Left renal pelvis (tissue), 4 donors: ENCODE measurements around the gene PLAC1. TPM values are rescaled to one million over a fixed set of nuclear protein-coding genes. Genes with fewer than 3 reads are reported as not detected.

Source experiments
- DNase-seq, 4 donors: peaks; one replicate each; pipeline ENCODE4 v3.0.0-alpha.2; 2013; ENCODE audit warnings: low read depth in 4 of 4, low spot score in 3 of 4
- polyA plus RNA-seq, 4 donors: library from polyadenylated mRNA; unstranded; fragments of 120-200 nt; gene quantifications; one replicate each; pipeline ENCODE4 v1.2.1, GENCODE V29; 2013; ENCODE audit not compliant: insufficient read length in 4 of 4

Gene PLAC1
- polyA plus RNA-seq, 4 donors: 4.3 to 10.0 (median 7.1) TPM

DNA sequence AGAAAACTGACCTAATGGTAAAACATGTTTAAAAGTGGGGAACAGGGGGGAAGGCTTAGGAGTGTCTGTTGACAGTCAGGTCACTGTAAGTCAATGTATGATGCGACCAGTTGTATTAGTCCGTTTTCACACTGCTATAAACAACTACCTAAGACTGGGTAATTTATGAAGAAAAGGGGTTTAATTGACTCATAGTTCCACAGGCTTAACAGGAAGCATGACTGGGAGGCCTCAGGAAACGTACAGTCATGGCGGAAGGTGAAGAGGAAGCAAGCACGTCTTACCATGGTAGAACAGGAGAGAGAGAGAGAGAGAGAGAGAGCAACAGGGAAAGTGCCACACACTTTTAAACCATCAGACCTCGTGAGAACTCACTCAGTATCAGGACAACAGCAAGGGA, 13.0 kb upstream of the PLAC1 start:
- DNase-seq: no peak

DNA sequence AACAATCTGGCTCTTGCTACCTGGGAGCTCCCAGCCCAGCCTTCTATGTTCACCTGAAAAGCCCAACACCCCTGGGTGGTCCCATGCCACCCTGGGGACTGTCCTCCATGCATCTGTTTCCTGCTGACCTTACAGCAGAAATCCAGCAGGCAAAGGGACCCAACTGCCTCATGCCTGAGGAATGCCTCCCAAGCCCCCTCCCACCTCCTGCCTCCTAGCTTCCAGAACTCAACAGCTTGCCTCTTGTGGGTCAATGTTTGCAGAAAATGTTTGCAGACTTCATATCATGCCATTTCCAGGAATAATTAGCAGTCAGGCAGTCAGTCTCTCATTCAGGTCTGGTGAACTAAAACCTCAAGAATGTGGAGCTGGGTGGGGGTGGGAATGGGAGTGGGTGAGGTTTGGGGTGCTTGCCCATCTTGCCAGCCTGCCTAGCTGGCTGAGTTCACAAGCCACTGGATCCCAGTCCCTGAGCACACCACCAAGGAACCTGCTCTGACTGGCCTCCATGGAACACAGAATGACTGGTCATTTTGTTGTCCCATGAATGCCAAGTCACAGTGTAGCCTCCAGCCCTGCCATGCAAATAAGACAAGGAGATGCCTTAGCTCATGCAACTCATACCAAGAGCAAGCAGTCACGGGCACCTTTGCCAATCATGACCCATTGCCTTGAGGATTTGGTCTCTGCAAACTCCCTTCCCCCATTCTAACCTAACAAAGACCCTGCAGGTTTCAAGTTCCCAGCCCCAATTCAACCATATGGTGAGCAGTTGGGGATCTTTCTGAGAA, 12.1 kb upstream of the PLAC1 start:
- no peak for DNase-seq

DNA sequence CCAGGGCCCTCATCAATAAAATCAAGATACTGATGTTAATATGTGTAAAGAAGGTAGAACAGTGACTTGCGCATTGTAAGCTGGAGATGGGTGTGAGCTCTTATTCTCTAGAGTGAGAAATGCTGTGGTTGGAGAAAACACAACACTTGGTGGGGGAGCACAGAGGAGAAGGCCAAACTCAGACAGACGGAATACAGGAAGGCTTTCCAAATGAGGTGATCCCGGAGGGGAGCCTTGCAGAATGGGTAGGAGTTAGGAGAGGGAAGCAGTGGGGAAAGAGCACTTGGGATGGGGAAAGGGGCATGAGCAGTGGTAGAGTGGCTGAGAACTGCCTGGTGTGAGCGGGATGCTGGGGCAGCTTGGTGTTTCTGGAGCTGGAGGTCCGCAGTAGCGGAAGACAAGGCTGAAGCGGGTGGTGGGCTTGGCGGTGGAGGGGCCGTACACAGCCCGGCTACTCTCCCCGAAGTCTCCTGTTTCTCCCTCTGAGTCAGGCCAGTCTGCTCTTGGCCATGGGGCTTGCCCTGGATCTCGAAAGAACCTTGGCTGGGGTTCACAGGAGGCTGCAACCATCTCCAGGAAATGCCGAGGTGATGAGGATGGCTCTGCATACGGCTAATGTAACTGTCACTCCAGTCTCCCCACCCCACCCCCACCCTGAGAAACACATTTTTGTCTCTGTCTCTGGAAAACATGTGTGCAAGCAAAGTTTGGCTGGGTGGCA, 11.3 kb upstream of the PLAC1 start:
- DNase-seq: no peak

DNA sequence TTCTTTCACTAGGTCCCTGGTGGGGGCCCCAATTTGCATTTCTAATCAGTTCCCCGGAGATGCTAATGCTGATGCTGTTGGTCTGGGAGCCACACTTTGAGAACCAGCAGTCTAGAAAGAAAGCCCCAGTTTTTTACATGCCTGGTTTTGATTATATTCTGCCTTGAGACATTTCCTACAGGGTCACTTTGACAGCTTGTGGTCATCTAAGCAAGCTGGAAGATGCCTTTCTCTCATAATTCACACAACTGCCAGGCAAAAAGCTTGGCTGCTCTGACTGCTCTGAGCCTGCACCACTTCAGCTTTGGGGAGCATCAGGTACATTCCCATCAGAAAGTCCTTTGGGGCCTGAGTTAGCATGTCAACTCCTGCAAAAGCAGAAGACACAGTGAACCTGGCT, 5.9 kb upstream of the PLAC1 start:
- no peak for DNase-seq

DNA sequence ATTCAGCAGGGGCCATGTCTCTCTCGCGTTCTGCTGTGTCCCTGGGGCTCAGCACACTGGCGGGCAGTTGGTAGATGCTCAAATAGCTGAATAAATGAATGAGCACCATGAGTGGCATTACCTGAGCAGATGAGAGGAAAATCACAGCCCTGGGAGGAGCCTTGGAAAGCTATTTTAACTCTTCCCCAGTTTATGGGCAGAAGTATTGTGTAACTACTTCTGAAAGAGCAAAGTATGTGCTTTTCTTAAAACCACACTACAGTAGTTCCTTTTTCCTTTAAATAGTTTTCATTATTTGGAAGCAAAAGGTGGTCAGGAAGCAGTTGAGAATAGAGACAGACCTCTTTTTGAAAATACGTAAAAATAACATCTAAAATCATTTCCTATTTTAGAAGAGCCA, 3.0 kb upstream of the PLAC1 start:
- no peak for DNase-seq

DNA sequence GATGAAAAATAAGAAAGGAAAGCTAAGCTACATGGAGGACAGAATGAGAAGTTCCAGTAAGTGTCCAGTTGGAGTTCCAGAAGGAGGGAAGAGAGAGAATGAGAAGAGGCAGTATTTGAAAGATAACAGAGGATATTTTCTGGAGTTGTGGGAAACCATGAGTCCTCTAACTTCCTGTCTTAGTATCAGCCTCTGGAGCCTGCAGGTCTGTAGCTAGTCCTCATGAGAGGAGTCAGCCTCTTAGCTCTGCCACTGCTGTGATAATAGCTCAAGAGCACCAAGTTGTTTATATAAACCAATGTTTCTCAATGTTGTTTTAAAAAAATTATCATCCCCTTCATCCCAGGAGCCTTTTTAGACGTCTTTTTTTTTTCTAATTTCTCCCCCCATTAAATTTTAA, 2.4 kb upstream of the PLAC1 start:
- DNase-seq: no peak

DNA sequence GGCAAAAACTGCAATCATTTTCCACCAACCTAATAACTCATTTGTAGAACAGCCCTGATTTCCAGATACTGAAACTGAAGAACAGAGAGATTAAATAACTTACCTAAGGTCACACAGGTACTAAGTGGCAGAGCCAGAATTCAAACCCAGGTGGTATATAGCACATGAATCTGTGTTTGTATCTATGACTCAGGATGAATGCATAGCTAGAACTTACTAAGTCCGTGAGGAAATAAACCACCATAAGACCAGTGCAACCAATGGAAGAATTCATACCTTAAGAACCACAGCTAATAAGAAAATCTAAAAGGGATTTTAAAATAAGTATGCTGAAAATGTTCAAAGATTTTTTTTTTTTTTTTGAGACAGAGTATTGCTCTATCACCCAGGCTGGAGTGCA, 1.5 kb upstream of the PLAC1 start:
- no peak for DNase-seq

DNA sequence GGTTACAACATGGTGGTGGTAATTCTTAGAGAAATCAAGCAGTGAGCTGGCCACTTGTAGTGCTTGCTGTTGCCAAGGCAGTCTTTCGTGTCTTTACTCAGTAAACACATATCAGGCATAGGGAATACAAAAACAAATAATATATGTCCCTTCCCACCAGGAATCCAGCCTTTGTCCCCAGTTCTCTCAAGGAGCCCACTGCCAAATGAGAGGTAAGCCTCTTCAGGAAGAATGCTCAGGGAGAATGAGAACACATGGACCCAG, 421 bp upstream of the PLAC1 start:
- DNase-seq: no peak

DNA sequence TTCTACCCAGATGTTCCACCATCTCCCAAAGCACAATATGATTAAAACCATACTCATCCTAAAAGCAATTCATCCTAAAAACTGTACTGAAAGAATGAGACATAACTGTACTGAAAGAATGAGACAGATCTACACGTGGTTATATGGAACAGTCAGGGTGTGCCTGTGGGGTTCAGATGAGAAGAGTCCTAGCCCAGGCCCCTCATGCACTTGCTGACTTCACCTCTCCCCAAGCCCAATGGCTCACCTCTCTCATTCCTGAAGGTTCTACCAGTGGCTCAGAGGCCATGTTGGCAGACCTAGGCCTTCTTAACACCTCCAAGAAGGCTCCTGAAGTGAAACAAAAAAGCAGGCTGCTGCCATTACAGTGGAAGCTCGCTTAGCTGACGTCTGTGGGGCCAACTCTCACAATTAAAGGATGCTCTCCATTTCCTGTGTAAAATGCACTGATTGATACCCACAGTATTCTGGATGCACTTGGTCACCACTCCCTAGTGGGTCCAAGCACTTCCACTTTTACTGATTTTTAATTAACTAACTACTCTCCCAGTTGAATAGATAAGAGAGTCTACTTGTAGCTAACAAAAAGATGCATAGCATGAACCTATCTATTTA, 3.8 kb downstream of the PLAC1 start:
- DNase-seq: no peak

DNA sequence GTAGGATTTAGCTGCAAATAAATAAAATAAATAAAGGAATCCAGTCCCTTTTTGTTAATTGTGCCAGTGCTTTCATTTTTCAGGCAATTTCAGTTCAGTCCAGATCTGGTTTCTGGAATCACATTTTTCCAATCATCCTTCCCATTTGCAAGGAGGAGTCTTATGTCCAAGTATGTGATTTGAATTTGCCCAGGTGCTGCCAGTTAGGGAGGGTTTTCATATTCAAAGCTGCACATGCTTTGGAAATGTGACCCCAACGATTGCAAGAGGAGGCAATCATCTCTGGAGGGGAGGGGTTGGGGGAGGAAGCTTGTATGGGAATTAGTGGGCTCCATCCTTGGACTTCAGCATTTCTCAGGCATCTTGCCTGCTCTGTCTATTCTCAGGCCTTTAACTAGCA, 4.4 kb downstream of the PLAC1 start:
- no peak for DNase-seq

DNA sequence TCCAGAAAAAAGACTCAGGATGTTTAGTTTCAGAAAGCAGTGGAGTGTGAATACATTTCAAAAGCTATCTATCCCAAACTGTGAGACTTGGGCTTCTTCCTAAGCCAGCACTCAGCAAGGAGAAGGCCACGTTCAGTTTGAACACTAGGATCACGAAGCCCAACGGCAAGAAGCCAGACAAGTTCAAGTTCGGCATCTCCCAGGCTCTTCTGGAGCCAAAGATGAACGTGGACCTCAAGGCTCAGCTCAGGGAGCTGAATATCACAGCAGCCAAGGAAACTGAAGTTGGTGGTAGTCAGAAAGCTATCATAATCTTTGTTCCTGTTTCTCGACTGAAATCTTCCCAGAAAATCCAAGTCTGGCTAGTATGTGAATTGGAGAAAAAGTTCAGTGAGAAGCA, 7.6 kb downstream of the PLAC1 start:
- DNase-seq: no peak

DNA sequence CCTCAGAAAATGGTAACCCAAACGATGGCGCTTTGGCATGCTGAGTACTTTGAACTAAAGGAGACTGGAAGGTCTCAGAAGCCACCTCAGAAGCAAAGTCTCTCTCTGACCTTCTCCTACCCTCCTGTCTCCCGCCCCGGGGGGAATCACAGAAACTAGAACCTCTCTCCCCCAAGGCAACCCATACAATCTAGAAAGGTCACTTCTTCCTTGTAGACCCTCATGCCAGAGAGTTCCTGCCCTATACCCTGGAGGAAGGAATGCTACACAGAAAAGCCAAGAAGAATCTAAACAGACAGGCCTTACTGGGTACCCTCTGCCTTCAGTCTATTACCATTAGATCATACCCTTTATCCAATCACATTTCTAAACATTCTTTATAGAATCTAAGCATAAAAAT, 8.5 kb downstream of the PLAC1 start:
- DNase-seq: no peak

DNA sequence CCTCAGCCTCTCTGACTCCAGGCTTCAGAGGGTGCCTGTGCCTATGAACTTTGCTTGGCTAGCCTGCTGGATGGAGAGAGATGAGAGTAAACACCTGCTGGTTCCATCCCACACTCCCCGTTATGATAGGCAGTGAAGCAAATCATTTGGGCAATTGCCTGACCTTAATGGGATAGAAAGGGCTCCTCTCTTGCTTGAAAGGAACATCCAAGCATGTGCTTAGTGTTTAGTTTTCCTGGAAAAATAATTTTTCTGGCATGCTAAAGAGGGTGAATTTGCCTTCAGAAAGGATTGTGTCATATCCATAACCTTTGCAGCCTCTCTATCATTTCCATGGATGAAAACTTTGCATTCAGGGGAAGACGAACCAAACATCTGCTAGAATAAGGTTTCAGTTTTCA, 10.8 kb downstream of the PLAC1 start:
- DNase-seq: no peak

DNA sequence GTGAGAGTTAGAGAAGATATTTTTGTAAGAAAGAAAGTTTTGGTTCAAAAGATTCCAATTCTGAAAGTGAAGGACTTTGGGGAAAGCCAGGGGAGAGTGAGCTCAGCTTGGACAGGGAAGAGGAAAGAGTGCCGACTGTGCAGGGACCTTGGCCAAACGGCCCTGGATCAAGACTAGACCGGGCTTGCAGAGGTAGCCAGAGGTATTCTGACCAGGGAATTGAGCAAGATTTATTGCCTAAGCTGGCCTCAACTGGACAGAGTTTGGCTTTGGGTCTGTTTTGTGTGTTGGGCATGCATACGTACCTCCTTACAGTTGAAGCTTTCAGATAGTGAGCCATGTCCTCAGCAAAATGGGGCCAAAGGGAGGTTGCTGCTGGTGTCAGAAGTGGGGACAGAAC, 11.6 kb downstream of the PLAC1 start:
- DNase-seq: no peak

DNA sequence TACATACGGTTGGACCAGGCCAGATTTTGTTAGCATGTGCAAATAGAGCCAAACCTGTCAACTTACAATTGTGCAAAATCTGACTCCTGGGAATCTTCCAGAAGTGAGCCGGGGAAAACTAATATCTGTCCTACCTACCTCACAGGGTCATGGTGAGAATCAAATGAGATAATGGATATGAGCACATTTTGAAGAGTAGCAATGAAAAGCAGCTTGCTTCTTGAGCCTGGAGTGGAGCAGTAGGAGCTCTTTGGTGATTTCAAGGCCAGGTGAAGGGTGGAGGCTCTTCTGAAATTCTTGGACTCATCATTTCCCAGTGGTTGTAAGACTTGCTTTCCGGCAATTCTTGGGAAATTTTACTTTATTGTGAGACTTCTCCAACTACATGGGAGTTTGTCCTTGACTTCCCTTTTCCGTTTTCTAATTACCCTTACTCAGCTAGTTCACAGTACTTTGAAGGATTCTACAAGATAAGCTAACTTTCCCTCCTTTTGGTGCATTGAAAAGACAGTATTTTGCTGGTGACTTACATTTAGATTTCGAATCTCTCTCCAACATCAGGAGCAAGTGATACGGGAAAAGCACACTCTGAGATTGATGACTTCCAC, 12.2 kb downstream of the PLAC1 start:
- DNase-seq: no peak

DNA sequence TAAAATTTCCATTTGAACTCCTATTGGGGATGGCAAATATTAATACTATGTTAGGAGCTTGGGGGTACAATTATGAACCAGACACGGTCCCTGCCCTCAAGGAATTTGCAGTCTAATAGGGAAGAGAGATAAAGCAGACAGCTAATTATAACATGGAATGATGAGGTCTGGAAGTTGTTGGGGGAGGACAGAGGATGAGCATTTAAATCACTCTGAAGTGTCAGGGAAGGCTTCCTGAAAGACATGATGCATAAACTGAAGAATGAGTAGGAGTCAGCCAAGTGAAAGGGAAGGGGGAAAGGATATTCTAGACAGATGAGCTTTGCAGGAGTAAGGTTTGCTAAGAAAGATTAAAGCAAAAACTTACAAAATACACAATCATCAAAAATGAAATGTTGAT, 15.9 kb downstream of the PLAC1 start:
- DNase-seq: no peak

DNA sequence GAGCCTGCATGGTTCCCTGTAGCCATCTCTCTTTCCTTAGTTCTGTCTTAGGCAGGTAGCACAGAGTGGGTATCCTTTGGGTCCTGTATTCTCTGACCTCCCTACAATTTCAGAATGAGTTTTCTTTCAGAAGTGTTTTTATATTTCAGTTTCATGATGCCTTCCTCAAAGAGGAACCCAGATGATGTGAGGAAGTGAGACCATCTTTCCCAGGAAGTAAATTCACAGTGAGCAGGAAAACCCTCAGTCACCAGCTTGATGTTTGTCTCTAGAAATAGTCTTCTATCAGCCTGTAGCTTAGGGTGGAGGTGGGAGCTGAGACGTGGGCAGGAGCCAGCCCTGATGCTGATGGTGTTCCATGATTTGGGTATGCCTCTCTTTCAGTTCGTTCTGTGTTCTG, 16.9 kb downstream of the PLAC1 start:
- DNase-seq: no peak

DNA sequence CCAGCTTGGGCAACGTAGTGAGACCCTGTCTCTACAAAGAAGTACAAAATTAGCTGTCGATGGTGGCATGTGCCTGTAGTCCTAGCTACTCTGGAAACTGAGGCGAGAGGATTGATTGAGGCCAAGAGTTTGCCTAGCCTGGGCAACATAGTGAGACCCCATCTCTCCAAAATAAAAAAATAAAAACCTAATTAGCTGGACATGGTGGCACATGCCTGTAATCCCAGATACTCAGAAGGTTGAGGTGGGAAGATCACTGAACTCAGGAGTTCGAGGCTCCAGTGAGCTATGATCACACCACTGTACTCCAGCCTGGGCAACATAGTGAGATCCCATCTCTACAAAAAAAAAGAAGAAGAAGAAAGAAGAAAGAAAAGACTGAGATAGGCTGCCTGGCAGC, 17.4 kb downstream of the PLAC1 start:
- DNase-seq: no peak

DNA sequence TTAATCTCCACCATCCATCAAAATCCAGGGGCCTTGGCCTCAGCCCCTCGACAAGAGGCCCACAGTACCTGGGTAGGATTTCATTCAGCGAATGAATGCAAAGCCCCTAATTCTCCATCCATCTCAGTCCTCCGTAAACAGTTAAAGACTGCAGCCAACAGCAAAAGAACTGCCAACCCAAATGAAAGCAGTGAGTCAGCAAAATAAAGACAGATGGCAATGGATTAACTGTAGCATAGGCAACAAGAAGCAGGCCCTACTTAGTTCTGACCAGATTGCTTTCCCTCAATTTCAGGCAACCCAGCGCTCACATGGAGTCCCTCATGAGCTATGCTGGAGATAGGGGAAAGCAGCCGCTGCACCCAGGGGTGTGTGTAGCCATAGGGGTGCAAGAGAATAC, 21.4 kb downstream of the PLAC1 start:
- no peak for DNase-seq

DNA sequence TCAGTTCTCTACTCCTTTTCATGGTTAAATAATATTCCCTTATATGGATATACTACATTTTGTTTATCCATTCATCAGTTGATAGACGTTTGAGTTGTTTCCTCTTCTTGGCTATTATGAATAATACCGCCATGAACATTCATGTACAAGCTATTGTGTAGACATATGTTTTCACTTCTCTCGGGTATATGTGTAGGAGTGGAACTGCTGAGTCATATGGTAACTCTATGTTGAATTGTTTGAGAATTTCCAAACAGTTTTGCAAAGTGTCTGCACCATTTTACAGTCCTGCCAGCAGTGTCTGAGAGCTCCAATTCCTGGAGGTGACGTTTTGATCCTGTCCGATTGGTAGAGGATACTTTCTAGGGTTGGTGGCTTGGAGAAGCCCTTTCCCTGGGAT, 23.6 kb downstream of the PLAC1 start:
- no peak for DNase-seq

DNA sequence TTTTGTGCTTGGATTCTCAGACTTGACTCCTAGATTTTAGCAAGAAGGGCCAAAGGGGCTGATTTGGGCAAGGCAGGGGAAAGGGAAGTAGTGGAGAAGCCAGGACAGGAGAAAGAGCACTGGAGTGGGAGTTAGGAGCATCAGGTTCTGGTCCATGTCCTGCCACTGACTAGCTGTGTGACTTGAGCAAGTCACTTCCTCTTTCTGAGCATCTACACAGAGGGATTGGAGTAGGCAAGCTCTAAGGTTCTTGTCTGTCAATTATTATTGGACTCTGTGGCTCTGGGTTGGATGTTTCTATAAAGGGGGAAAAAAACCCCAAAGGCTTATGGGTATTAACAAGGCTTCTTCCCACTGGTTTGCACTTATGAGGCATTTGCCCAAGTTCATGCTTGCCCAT, 24.4 kb downstream of the PLAC1 start:
- no peak for DNase-seq

DNA sequence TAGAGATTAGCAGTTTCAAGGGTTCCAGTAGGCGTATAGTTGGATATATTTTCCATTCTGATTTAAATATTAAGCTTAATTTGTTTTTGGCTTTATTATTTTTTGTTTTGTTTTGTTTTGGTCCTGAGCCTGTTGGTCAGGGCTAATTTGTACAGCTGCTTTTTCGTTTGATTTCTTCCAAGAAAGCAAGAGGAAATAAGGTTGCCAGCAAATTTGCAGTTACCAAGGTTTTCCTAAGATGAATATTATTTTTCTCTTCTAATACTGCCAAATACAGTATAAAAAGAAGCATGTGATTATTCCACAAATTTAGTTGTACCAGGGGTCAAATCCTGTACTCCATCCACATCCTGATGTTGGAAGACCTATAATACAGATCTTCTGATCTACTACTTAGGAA, 24.9 kb downstream of the PLAC1 start:
- DNase-seq: no peak
